Activated T-cell treated with anti-CD3 and anti-CD28 coated beads for 48 hours (primary cell): Measurements from ENCODE around the gene VAV2.
"Not testable (repeated sequence)": the region's sequence is repeated elsewhere in the genome, so short reads cannot be mapped to it uniquely, and the experiment has no call there.

Experiments
- DNase-seq: peaks from one replicate; pipeline ENCODE4 v3.0.0-alpha.2; 2020; ENCODE audit warnings: low read depth

Gene VAV2

GRCh38 chr9:133995012-133995896 is 3.1 kb upstream of the VAV2 start:
- DNase-seq: no peak

DNA sequence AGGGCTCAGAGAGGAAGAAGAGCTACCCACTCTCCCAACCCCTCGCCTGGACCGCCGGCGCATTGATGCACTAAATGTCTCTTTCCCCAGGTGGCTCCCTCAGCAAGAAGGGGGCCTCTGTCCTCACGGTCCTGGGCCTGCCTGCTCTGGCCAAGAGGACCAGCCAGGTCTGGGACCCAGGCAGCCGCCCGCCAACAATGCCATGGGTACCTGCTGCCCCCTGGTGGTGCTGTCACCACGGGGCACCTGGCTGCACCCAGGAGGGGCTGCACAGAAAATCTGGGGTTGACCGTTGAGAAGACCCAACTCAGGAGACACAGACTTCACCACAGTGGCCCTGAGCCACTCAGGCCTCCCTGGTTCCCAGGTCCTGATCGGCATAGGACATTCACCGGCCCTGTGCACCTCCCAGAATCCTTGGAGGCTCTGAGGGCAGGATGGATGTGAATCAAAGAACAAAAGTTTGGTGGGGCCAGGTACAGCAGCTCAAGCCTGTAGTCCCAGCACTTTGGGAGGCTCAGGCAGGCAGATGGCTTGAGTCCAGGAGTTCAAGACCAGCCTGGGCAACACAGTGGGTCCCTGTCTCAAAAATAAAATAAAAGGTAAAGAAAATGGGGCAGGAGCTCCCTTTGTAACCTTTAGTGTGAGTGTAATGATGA is 2.4 kb upstream of the VAV2 start:
- peak; percentile 74 for DNase-seq

- no peak for DNase-seq
Observed at GRCh38 chr9:133993635-133994253, 1.6 kb upstream of the VAV2 start.

DNA sequence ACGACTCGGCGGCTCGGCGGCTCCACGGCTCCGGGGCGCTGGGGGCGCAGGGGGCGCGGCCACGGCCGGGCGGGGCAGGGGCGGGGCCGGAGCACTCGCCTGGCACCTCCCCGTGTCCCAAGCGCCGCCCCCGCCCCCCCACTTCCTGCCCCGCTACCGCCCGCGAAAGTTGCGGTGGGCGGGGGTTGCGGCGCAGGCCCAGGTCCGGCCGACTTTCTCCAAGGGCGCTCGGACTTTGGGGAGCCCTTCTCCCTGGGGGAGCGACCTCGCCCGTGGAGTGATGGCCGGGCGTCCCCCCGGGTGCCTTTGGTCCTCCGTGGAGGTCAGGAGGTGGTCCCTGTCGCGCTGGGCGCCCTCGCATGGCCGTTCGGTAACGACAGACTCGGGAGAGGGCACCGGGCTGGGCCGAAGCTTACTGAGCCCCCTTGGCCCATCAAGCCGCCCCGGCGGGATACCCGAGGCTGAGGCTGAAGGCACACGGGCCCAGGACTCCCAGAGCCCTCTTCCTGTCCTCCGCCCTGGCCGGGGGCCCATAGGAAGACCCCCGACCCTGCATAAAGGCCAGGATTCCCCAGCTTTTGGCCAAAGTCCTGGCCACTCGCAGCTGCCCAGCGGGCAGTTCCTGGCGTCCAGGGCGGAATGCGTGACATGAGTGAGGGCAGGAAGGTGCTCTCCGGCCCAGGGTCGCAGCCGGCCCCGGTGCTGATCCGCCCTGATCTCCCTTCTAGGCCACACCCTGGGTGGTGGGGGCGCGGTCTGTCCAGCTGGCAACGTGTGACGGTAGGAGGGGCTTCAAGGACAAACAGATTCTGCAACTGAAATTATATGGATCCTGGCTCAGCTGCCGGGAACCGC is 883 bp upstream of the VAV2 start:
- peak; percentile 74 for DNase-seq

DNA sequence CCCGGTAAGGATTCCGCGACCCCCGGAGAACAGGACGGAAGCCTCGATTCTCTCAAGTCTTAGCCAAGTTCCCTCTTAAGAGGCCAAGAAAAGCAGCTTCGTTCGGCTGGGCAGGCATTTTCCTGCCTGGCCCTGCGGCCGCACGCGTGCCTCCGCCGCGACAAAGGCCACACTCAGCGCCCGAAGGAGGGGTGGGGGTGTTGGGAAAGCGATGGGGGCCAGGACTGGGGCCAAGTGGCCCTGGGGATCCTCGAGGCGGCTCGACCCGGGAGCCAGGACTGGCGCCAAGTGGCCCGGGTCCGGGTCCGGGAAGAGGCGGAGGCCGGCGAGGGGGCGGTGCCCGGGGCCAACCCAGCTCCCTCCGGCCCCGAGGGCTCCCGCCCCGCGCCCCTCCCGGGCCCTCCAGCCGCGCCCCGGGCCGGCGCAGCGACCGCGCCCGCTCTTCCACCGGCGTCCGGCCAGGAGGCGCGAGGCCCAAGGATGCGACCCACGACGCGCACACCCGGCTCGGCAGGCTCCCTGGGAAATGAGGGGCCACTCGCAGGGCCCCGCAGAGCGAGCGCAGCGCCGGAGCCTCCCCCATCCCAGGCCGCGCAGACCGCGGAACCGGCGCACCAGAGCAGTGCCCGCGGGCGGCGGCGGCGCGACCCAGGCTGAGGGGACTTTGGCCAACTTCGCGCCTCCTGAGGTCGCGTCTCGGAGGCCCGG is 756 bp downstream of the VAV2 start:
- no peak for DNase-seq

DNA sequence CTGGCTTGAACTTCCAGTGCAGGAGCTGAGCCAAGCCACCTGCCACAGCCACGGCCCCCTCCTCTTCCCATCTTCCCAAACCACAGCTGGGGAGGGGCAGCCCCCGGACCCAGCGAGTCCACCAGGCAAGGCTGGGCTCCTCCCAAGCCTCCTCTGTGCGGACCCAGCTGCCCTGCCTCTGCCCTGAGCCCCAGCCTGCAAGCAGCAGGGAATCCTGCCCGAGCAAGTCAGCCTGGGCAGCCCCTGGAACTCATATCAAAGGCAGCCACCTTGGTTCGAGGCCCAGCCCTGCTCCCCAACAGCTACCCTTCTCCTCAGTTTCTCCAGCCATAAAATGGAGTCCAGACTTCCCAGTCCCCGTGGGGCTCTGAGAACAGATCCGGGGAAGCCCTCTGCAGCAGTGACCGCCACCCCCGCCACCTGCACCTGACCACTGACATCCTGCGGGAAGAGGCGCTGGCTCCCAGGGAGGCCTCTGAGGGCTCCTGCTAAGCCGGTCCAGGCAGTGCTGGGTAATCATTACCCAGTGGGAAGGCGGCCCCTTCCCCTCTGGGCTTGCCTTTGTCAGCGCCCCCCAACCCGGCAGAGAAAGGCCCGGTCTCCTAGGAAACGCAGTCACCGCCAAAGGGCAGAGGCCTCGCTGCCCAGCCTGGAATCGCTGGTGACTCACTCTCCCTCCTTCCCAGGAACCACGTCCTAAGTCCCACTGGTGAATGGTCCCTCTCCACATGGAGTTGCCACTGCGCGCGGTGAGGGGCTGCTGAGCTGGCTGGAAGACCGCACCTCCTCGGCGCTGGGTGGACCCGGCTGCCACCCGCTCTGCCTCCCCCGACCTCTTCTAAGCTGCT is 1.5 kb downstream of the VAV2 start:
- DNase-seq: no peak

- no peak for DNase-seq
Observed at GRCh38 chr9:133989625-133990365, 2.3 kb downstream of the VAV2 start.

DNA sequence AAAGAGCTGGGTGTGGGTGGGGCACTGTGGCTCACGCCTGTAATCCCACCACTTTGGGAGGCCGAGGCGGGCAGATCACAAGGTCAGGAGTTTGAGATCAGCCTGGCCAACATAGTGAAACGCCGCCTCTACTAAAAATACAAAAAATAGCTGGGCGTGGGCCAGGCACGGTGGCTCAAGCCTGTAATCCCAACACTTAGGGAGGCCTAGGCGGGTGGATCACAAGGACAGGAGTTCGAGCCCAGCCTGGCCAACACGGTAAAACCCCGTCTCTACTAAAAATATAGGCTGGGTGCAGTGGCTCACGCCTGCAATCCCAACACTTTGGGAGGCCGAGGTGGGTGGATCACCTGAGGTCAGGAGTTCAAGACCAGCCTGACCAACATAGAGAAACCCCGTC is 3.4 kb downstream of the VAV2 start:
- DNase-seq: not testable (repeated sequence)

- no peak for DNase-seq
Observed at GRCh38 chr9:133987946-133988665, 4.0 kb downstream of the VAV2 start.

- DNase-seq: no peak
Observed at GRCh38 chr9:133987446-133987788, 4.7 kb downstream of the VAV2 start.

- no peak for DNase-seq
Observed at GRCh38 chr9:133986774-133987445, 5.2 kb downstream of the VAV2 start.

- no peak for DNase-seq
Observed at GRCh38 chr9:133986061-133986460, 6.1 kb downstream of the VAV2 start.

GRCh38 chr9:133982971-133983720 is 9.0 kb downstream of the VAV2 start:
- DNase-seq: no peak

- no peak for DNase-seq
Observed at GRCh38 chr9:133981958-133982681, 10.0 kb downstream of the VAV2 start.

DNA sequence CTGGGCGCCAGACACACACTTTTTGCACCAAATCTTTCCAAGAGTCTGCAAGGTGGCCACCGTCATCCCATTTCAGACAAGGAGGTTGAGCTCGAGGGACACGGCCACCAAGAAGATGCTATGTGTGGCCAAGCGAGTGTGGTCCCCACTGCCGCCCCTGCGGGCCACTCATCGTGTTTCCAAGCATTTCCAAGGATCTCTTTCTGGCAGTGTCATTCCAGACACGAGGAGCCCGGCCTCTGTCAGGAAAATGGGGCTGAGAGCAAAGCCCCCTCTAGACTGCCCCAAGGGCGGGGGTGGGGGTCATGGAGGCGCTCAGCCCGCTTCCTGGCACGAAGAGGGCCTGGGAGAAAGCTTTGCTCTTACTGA is 10.6 kb downstream of the VAV2 start:
- no peak for DNase-seq

DNA sequence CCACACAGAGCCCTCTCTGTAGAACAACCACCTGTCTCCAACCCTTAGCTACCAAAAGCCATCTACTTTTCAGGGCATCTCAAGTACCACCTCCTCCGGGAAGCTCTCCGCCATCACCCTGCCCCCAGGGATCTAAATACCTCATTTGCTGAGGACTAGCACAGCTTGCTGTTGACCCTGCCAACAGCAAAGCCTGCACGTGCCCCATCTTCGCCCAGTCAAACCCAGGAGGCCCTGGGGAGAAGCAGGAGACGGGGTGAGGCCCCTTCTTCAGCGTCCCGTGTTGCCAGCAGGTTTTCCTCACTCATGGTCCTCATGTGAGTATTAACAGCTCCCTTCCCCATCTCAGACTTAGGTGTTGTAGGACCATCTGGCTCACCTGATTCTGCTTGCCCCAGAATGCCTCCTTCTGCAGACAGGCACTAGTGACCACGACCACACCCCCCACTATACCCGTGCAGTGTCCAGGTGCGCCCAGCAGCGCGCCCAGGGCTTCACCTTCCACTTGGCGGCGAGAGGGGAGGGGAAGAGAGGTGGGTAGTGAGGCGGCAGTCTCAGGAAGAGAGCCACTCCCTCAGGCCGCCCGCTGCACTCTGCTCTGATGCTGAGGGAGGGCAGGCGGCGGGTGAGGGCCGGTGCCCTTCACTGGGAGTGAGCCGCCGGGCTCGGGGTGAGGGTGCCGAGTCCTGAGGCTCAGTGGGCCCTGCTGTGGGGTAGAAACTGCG is 11.1 kb downstream of the VAV2 start:
- DNase-seq: no peak
